Measurements from ENCODE around the gene OGFR.

Gene OGFR

GRCh38 chr20:62779417-62779685, 25.3 kb upstream of the OGFR start:
- DNase-seq (ENCODE audit: low read depth in 1 of 2, low spot score in 1 of 2): no peak
- in situ Hi-C loops (cut with HindIII; ENCODE audit: low pct_unique_long_range_greater_than_20kb, low sequenced_read_pairs): no loop called here
- TF ChIP-seq JUND (IDR thresholded peaks at IDR 0.05; ENCODE audit: low read depth): no peak

GRCh38 chr20:62780204-62780603, 24.4 kb upstream of the OGFR start:
- no peak for DNase-seq (ENCODE audit: low read depth in 1 of 2, low spot score in 1 of 2)
- in situ Hi-C loops (cut with HindIII; ENCODE audit: low pct_unique_long_range_greater_than_20kb, low sequenced_read_pairs): no loop called here
- TF ChIP-seq JUND (IDR thresholded peaks at IDR 0.05; ENCODE audit: low read depth): no peak

- no peak for DNase-seq (ENCODE audit: low read depth in 1 of 2, low spot score in 1 of 2)
- no peak for TF ChIP-seq JUND (IDR thresholded peaks at IDR 0.05; ENCODE audit: low read depth)
- in situ Hi-C loops (cut with HindIII; ENCODE audit: low pct_unique_long_range_greater_than_20kb, low sequenced_read_pairs): no loop called here
Measured at GRCh38 chr20:62780696-62781095, 23.9 kb upstream of the OGFR start.

GRCh38 chr20:62782149-62782892, 22.3 kb upstream of the OGFR start:
- DNase-seq (ENCODE audit: low read depth in 1 of 2, low spot score in 1 of 2): peak in 1 of 2 experiments; percentile 82
- in situ Hi-C loops (cut with HindIII; ENCODE audit: low pct_unique_long_range_greater_than_20kb, low sequenced_read_pairs): no loop called here
- no peak for TF ChIP-seq JUND (IDR thresholded peaks at IDR 0.05; ENCODE audit: low read depth)

GRCh38 chr20:62782893-62783278, 21.7 kb upstream of the OGFR start:
- in situ Hi-C loops (cut with HindIII; ENCODE audit: low pct_unique_long_range_greater_than_20kb, low sequenced_read_pairs): no loop called here
- TF ChIP-seq JUND (IDR thresholded peaks at IDR 0.05; ENCODE audit: low read depth): no peak
- peak in 1 of 2 experiments; percentile 44 for DNase-seq (ENCODE audit: low read depth in 1 of 2, low spot score in 1 of 2)

GRCh38 chr20:62784497-62784896, 20.1 kb upstream of the OGFR start:
- in situ Hi-C loops (cut with HindIII; ENCODE audit: low pct_unique_long_range_greater_than_20kb, low sequenced_read_pairs): no loop called here
- TF ChIP-seq JUND (IDR thresholded peaks at IDR 0.05; ENCODE audit: low read depth): no peak
- no peak for DNase-seq (ENCODE audit: low read depth in 1 of 2, low spot score in 1 of 2)

- in situ Hi-C loops (cut with HindIII; ENCODE audit: low pct_unique_long_range_greater_than_20kb, low sequenced_read_pairs): no loop called here
- DNase-seq (ENCODE audit: low read depth in 1 of 2, low spot score in 1 of 2): no peak
- TF ChIP-seq JUND (IDR thresholded peaks at IDR 0.05; ENCODE audit: low read depth): no peak
Measured at GRCh38 chr20:62785393-62785792, 19.2 kb upstream of the OGFR start.

GRCh38 chr20:62786157-62786556, 18.5 kb upstream of the OGFR start:
- TF ChIP-seq JUND (IDR thresholded peaks at IDR 0.05; ENCODE audit: low read depth): no peak
- in situ Hi-C loops (cut with HindIII; ENCODE audit: low pct_unique_long_range_greater_than_20kb, low sequenced_read_pairs): no loop called here
- no peak for DNase-seq (ENCODE audit: low read depth in 1 of 2, low spot score in 1 of 2)

GRCh38 chr20:62787321-62787720, 17.3 kb upstream of the OGFR start:
- DNase-seq (ENCODE audit: low read depth in 1 of 2, low spot score in 1 of 2): no peak
- in situ Hi-C loops (cut with HindIII; ENCODE audit: low pct_unique_long_range_greater_than_20kb, low sequenced_read_pairs): no loop called here
- no peak for TF ChIP-seq JUND (IDR thresholded peaks at IDR 0.05; ENCODE audit: low read depth)

GRCh38 chr20:62787866-62788265, 16.8 kb upstream of the OGFR start:
- TF ChIP-seq JUND (IDR thresholded peaks at IDR 0.05; ENCODE audit: low read depth): no peak
- DNase-seq (ENCODE audit: low read depth in 1 of 2, low spot score in 1 of 2): no peak
- in situ Hi-C loops (cut with HindIII; ENCODE audit: low pct_unique_long_range_greater_than_20kb, low sequenced_read_pairs): no loop called here

GRCh38 chr20:62788607-62789006, 16.0 kb upstream of the OGFR start:
- in situ Hi-C loops (cut with HindIII; ENCODE audit: low pct_unique_long_range_greater_than_20kb, low sequenced_read_pairs): no loop called here
- no peak for TF ChIP-seq JUND (IDR thresholded peaks at IDR 0.05; ENCODE audit: low read depth)
- DNase-seq (ENCODE audit: low read depth in 1 of 2, low spot score in 1 of 2): no peak

GRCh38 chr20:62790075-62790474, 14.6 kb upstream of the OGFR start:
- in situ Hi-C loops (cut with HindIII; ENCODE audit: low pct_unique_long_range_greater_than_20kb, low sequenced_read_pairs): no loop called here
- DNase-seq (ENCODE audit: low read depth in 1 of 2, low spot score in 1 of 2): no peak
- no peak for TF ChIP-seq JUND (IDR thresholded peaks at IDR 0.05; ENCODE audit: low read depth)

- in situ Hi-C loops (cut with HindIII; ENCODE audit: low pct_unique_long_range_greater_than_20kb, low sequenced_read_pairs): no loop called here
- TF ChIP-seq JUND (IDR thresholded peaks at IDR 0.05; ENCODE audit: low read depth): no peak
- DNase-seq (ENCODE audit: low read depth in 1 of 2, low spot score in 1 of 2): peak; percentile 88 to 96
Measured at GRCh38 chr20:62791301-62792181, 13.1 kb upstream of the OGFR start.

All from T47D (cell line).